SKM-1 treated with dmso at 0.1 percent for 144 hours (cell line): Measurements from ENCODE around the gene PFN4.
"Not testable (repeated sequence)": the region's sequence is repeated elsewhere in the genome, so short reads cannot be mapped to it uniquely, and the experiment has no call there.

Experiments used
- DNase-seq: peaks from one replicate; lab custom pipeline; 2025; ENCODE audit not compliant: unreplicated experiment; lab: John Stamatoyannopoulos, UW

PFN4 gene

GRCh38 chr2:24111407-24111901, 11.7 kb downstream of the PFN4 start:
- DNase-seq: no peak

GRCh38 chr2:24110660-24111303, 12.4 kb downstream of the PFN4 start:
- DNase-seq: no peak

- DNase-seq: not testable (repeated sequence)
Observed at GRCh38 chr2:24109431-24109830, 13.7 kb downstream of the PFN4 start.

GRCh38 chr2:24107336-24107735, 15.8 kb downstream of the PFN4 start:
- no peak for DNase-seq

GRCh38 chr2:24106786-24107185, 16.3 kb downstream of the PFN4 start:
- DNase-seq: no peak

- DNase-seq: no peak
Observed at GRCh38 chr2:24105816-24106215, 17.3 kb downstream of the PFN4 start.

GRCh38 chr2:24104906-24105305, 18.2 kb downstream of the PFN4 start:
- no peak for DNase-seq

- no peak for DNase-seq
Observed at GRCh38 chr2:24104110-24104650, 19.0 kb downstream of the PFN4 start.

GRCh38 chr2:24102677-24103076, 20.5 kb downstream of the PFN4 start:
- no peak for DNase-seq

GRCh38 chr2:24101992-24102391, 21.1 kb downstream of the PFN4 start:
- DNase-seq: no peak

- DNase-seq: not testable (repeated sequence)
Observed at GRCh38 chr2:24100732-24101131, 22.4 kb downstream of the PFN4 start.

GRCh38 chr2:24095171-24095677, 27.9 kb downstream of the PFN4 start:
- DNase-seq: not testable (repeated sequence)

GRCh38 chr2:24093270-24093669, 29.9 kb downstream of the PFN4 start:
- not testable (repeated sequence) for DNase-seq

- peak; percentile 15 for DNase-seq
Observed at GRCh38 chr2:24088821-24089359, 34.2 kb downstream of the PFN4 start.

- no peak for DNase-seq
Observed at GRCh38 chr2:24087032-24087431, 36.1 kb downstream of the PFN4 start.

GRCh38 chr2:24086241-24086640, 36.9 kb downstream of the PFN4 start:
- DNase-seq: no peak

- no peak for DNase-seq
Observed at GRCh38 chr2:24085200-24085489, 38.0 kb downstream of the PFN4 start.

- peak; percentile 69 for DNase-seq
Observed at GRCh38 chr2:24084386-24085199, 38.5 kb downstream of the PFN4 start, which contains the start of gene TP53I3. TP53I3 (minus strand) TSS chr2:24084834; CDS start chr2:24084326, 508 bp downstream.

- DNase-seq: peak; percentile 57
Observed at GRCh38 chr2:24083567-24084385, 39.4 kb downstream of the PFN4 start.

- DNase-seq: no peak
Observed at GRCh38 chr2:24082787-24083566, 40.2 kb downstream of the PFN4 start.
